ENCODE results near the gene IFT81.

The IFT81 gene

DNA sequence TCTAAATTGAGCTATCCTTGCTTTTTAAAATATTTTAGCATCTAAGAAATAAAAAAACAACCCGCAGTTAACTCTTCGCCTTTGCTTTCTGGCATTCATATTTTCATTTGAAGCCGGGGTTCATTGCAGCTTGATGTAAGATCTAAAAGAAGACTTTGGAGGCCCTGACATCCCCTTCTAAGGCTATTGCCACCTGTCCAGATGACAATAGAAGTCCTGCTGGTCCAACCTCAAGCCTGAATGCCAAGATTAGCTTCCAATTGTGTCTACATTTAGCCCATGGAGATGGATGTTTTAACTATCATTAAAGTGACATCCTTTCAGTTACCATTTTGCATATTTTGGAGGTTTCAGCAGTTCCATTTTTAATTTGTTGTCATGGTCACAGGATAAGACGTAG, 105.3 kb downstream of the IFT81 start:
- H3K4me2 ChIP-seq (ENCODE audit: low read length, poor library complexity, severe bottlenecking), result no peak overlapping the region
- H3K4me3 ChIP-seq (ENCODE audit: insufficient read depth in 1 of 2, low read depth in 1 of 2, low read length in 2 of 2), result no peak overlapping the region
- H3K9me3 ChIP-seq (ENCODE audit: control insufficient read depth, low read length), result no peaks in the 10 kb centered on the region
- peaks cover 0 to 2% of the 10 kb centered on the region in 2 experiments for H3K36me3 ChIP-seq (ENCODE audit: control insufficient read depth in 1 of 2, insufficient read depth in 2 of 2, low read depth in 1 of 2, low read length in 2 of 2)
- H3K14ac ChIP-seq (ENCODE audit: low read length in 2 of 2), result no peak overlapping the region
- H2AFZ ChIP-seq (ENCODE audit: low read depth, low read length), result no peak overlapping the region
- H2BK12ac ChIP-seq (ENCODE audit: low read length in 2 of 2), result no peak overlapping the region
- no peak for DNase-seq
- no peak overlapping the region for H4K91ac ChIP-seq (ENCODE audit: low read length)
- H3K27me3 ChIP-seq (ENCODE audit: control insufficient read depth in 1 of 2, insufficient read depth in 1 of 2, low read length in 2 of 2), result no peaks in the 10 kb centered on the region
- no peak overlapping the region for H4K8ac ChIP-seq (ENCODE audit: low read length)
- no peaks in the 10 kb centered on the region for H3K79me1 ChIP-seq (replicated peaks; ENCODE audit: low read length, poor library complexity, severe bottlenecking)
- 99% methylated on average over 3 of the region's 4 CpGs for WGBS
- H3K18ac ChIP-seq (ENCODE audit: low read depth in 1 of 2, low read length in 2 of 2), result no peak overlapping the region
- no peak overlapping the region for H2BK5ac ChIP-seq (ENCODE audit: low read depth, low read length, poor library complexity, severe bottlenecking)
- no peak overlapping the region for H2BK15ac ChIP-seq (ENCODE audit: low read depth, poor library complexity, severe bottlenecking)
- no peak overlapping the region for H3K23ac ChIP-seq (ENCODE audit: low read length in 2 of 2)
- H3K9ac ChIP-seq (ENCODE audit: low read length), result no peak overlapping the region
- H3K4me1 ChIP-seq (ENCODE audit: control insufficient read depth, insufficient read depth, low read depth, low read length), result no peaks in the 10 kb centered on the region
- H3K27ac ChIP-seq (ENCODE audit: low read length, poor library complexity, severe bottlenecking), result no peak overlapping the region
- H3K4ac ChIP-seq (ENCODE audit: low read depth in 1 of 2, low read length in 2 of 2), result no peak overlapping the region
- H2AK5ac ChIP-seq (ENCODE audit: low read length, severe bottlenecking), result no peak overlapping the region
- no peak overlapping the region for H2BK120ac ChIP-seq (ENCODE audit: low read depth, low read length)

DNA sequence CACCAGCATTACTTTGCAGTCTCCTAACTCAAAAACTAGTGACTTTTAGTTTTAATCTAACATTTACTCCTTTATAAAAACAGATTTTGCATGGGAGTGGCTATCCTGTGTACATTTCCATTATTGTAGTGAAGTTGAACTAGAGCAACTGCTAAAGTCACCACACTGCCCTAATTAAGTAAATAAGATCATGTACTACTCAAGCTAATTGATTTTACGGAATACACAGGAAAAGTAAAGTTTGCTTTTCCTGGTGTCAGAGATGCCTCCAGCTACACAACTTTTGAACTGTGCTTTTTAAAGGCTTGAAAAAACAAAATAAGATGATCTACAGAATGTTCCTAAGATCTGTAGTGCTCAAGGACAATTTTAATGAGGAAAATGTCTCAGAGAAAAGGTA, 106.5 kb downstream of the IFT81 start:
- Histone ChIP-seq H3K4me3 (ENCODE audit: insufficient read depth in 1 of 2, low read depth in 1 of 2, low read length in 2 of 2) (no peak overlapping the region), H3K36me3 (ENCODE audit: control insufficient read depth in 1 of 2, insufficient read depth in 2 of 2, low read depth in 1 of 2, low read length in 2 of 2) (peaks cover 0 to 2% of the 10 kb centered on the region in 2 experiments), H3K9ac (ENCODE audit: low read length) (no peak overlapping the region), H2BK12ac (ENCODE audit: low read length in 2 of 2) (no peak overlapping the region), H2BK120ac (ENCODE audit: low read depth, low read length) (no peak overlapping the region), H3K23ac (ENCODE audit: low read length in 2 of 2) (no peak overlapping the region), H4K91ac (ENCODE audit: low read length) (no peak overlapping the region), H4K8ac (ENCODE audit: low read length) (no peak overlapping the region), H3K4me2 (ENCODE audit: low read length, poor library complexity, severe bottlenecking) (no peak overlapping the region), H3K4ac (ENCODE audit: low read depth in 1 of 2, low read length in 2 of 2) (no peak overlapping the region), H3K27me3 (ENCODE audit: control insufficient read depth in 1 of 2, insufficient read depth in 1 of 2, low read length in 2 of 2) (no peaks in the 10 kb centered on the region), H3K4me1 (ENCODE audit: control insufficient read depth, insufficient read depth, low read depth, low read length) (no peaks in the 10 kb centered on the region), H2BK5ac (ENCODE audit: low read depth, low read length, poor library complexity, severe bottlenecking) (no peak overlapping the region), H3K14ac (ENCODE audit: low read length in 2 of 2) (no peak overlapping the region), H2BK15ac (ENCODE audit: low read depth, poor library complexity, severe bottlenecking) (no peak overlapping the region), H3K27ac (ENCODE audit: low read length, poor library complexity, severe bottlenecking) (no peak overlapping the region), H2AFZ (ENCODE audit: low read depth, low read length) (no peak overlapping the region), H3K18ac (ENCODE audit: low read depth in 1 of 2, low read length in 2 of 2) (no peak overlapping the region), H3K9me3 (ENCODE audit: control insufficient read depth, low read length) (no peaks in the 10 kb centered on the region), H3K79me1 (replicated peaks; ENCODE audit: low read length, poor library complexity, severe bottlenecking) (no peaks in the 10 kb centered on the region), H2AK5ac (ENCODE audit: low read length, severe bottlenecking) (no peak overlapping the region)
- no CpG with 5 or more reads among the region's 1 CpG for WGBS
- DNase-seq, result no peak

DNA sequence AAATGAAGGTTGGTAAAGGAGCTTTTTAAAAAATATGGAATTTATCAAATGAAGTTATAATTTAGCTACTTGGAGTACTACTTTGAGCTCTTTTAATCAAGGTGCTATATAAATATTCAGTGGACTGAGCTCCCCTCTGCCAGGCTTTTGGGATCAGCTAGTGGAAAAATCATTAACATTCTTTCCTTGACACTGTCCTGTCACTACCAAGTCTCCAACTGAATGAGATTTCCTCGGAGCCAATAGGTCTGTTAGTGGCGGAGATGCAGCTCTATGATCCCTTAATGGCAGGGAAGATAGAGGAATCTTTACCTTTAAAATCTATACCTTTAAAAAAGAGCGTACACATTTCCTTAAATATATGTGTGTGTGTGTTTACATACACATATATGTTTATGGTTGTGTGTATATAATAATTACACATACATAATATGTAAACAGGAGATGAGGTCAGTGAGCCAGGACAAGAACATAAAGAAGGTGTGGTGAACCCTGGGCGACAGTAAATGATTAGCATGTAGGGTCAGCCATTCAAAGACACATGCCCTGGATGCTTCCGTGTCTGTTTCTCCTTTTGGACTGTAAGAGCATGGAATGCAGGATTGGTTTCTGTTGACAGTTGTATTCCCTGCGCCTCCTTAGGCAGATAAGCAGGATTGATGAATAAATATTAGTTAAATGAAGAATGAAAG, 109.2 kb downstream of the IFT81 start:
- Histone ChIP-seq H3K27me3 (ENCODE audit: control insufficient read depth in 1 of 2, insufficient read depth in 1 of 2, low read length in 2 of 2) (no peaks in the 10 kb centered on the region), H2BK5ac (ENCODE audit: low read depth, low read length, poor library complexity, severe bottlenecking) (no peak overlapping the region), H4K8ac (ENCODE audit: low read length) (no peak overlapping the region), H3K23ac (ENCODE audit: low read length in 2 of 2) (no peak overlapping the region), H2AFZ (ENCODE audit: low read depth, low read length) (no peak overlapping the region), H3K27ac (ENCODE audit: low read length, poor library complexity, severe bottlenecking) (no peak overlapping the region), H3K4me3 (ENCODE audit: insufficient read depth in 1 of 2, low read depth in 1 of 2, low read length in 2 of 2) (no peak overlapping the region), H2BK120ac (ENCODE audit: low read depth, low read length) (no peak overlapping the region), H2AK5ac (ENCODE audit: low read length, severe bottlenecking) (no peak overlapping the region), H2BK15ac (ENCODE audit: low read depth, poor library complexity, severe bottlenecking) (no peak overlapping the region), H3K9me3 (ENCODE audit: control insufficient read depth, low read length) (no peaks in the 10 kb centered on the region), H3K18ac (ENCODE audit: low read depth in 1 of 2, low read length in 2 of 2) (peak overlapping the region; percentile 33 to 76), H4K91ac (ENCODE audit: low read length) (no peak overlapping the region), H3K36me3 (ENCODE audit: control insufficient read depth in 1 of 2, insufficient read depth in 2 of 2, low read depth in 1 of 2, low read length in 2 of 2) (peaks cover 0 to 2% of the 10 kb centered on the region in 2 experiments), H3K4ac (ENCODE audit: low read depth in 1 of 2, low read length in 2 of 2) (peak overlapping the region in 1 of 2 experiments; percentile 84), H3K4me2 (ENCODE audit: low read length, poor library complexity, severe bottlenecking) (no peak overlapping the region), H3K9ac (ENCODE audit: low read length) (no peak overlapping the region), H2BK12ac (ENCODE audit: low read length in 2 of 2) (peak overlapping the region in 1 of 2 experiments; percentile 78), H3K79me1 (replicated peaks; ENCODE audit: low read length, poor library complexity, severe bottlenecking) (no peaks in the 10 kb centered on the region), H3K14ac (ENCODE audit: low read length in 2 of 2) (peak overlapping the region in 1 of 2 experiments; percentile 71), H3K4me1 (ENCODE audit: control insufficient read depth, insufficient read depth, low read depth, low read length) (no peaks in the 10 kb centered on the region)
- 75% methylated on average over 3 of the region's 6 CpGs for WGBS
- DNase-seq, result no peak

DNA sequence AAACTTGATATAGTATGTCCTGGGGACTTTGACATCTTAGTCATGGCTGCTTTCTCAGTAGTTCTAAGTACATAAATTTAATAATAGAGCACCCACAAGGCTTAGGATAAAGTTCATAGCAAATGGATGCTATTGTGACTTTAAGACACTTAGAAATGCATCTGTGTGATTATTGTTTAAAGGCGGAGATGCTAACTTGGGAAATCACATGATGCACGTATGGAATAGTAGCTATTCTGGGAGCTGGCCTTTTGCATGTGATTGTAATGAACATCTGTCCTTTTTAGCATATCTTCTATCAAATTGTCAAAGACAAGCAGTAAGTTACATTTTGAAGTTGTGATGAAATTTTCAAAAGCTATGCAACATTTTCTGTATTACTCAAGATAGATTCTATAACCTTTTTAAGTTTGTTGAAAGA, 110.2 kb downstream of the IFT81 start:
- Histone ChIP-seq H3K23ac (ENCODE audit: low read length in 2 of 2) (no peak overlapping the region), H4K91ac (ENCODE audit: low read length) (no peak overlapping the region), H3K4ac (ENCODE audit: low read depth in 1 of 2, low read length in 2 of 2) (no peak overlapping the region), H3K4me3 (ENCODE audit: insufficient read depth in 1 of 2, low read depth in 1 of 2, low read length in 2 of 2) (no peak overlapping the region), H3K14ac (ENCODE audit: low read length in 2 of 2) (no peak overlapping the region), H3K4me1 (ENCODE audit: control insufficient read depth, insufficient read depth, low read depth, low read length) (no peaks in the 10 kb centered on the region), H3K27ac (ENCODE audit: low read length, poor library complexity, severe bottlenecking) (no peak overlapping the region), H3K9ac (ENCODE audit: low read length) (peak overlapping the region; percentile 66), H3K36me3 (ENCODE audit: control insufficient read depth in 1 of 2, insufficient read depth in 2 of 2, low read depth in 1 of 2, low read length in 2 of 2) (peaks cover 0 to 2% of the 10 kb centered on the region in 2 experiments), H2BK12ac (ENCODE audit: low read length in 2 of 2) (no peak overlapping the region), H2AFZ (ENCODE audit: low read depth, low read length) (no peak overlapping the region), H3K9me3 (ENCODE audit: control insufficient read depth, low read length) (no peaks in the 10 kb centered on the region), H2AK5ac (ENCODE audit: low read length, severe bottlenecking) (no peak overlapping the region), H3K27me3 (ENCODE audit: control insufficient read depth in 1 of 2, insufficient read depth in 1 of 2, low read length in 2 of 2) (no peaks in the 10 kb centered on the region), H2BK5ac (ENCODE audit: low read depth, low read length, poor library complexity, severe bottlenecking) (no peak overlapping the region), H3K79me1 (replicated peaks; ENCODE audit: low read length, poor library complexity, severe bottlenecking) (no peaks in the 10 kb centered on the region), H3K18ac (ENCODE audit: low read depth in 1 of 2, low read length in 2 of 2) (no peak overlapping the region), H3K4me2 (ENCODE audit: low read length, poor library complexity, severe bottlenecking) (no peak overlapping the region), H2BK15ac (ENCODE audit: low read depth, poor library complexity, severe bottlenecking) (no peak overlapping the region), H2BK120ac (ENCODE audit: low read depth, low read length) (no peak overlapping the region), H4K8ac (ENCODE audit: low read length) (no peak overlapping the region)
- 52% methylated on average over 2 of the region's 2 CpGs for WGBS
- DNase-seq, result no peak

Measured in mesenchymal stem cell (in vitro differentiated cells and primary cell).